ENCODE results near the gene GALNT16. TPM values are rescaled to one million over a fixed set of nuclear protein-coding genes. Genes with fewer than 3 reads are reported as not detected.

The GALNT16 gene
- total and polyA plus RNA-seq, 2 donors (not counting 3 experiments of a cell fraction or from before 2014, with no cell fraction given): 0.39 to 0.49 TPM

DNA sequence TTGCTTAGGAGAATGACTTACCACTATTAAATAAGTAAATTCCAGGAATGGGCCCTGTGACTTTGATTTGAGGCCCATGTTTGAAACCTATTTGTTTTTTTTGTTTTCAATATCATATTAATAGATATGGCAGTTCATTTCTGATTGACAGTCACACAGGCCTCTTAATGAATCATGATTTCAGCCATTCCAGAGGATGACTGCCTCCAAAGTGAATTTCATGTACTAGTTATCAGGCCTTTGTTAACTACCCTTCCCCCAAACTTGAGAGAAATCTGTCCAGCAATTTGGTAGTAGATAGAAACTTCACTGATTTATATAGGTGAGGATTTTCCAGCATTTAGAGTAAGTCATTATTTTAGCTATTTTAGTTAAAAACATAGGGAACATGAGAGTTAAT, 25.9 kb upstream of the GALNT16 start:
- no peak for TF ChIP-seq FOS (IDR thresholded peaks at IDR 0.05; ENCODE audit: borderline replicate concordance, insufficient read depth, low read length)
- TF ChIP-seq MYC (IDR thresholded peaks at IDR 0.05; ENCODE audit: low read depth, low read length): no peak
- TF ChIP-seq JUN (IDR thresholded peaks at IDR 0.05; ENCODE audit: borderline replicate concordance, insufficient read depth, insufficient read length, low read depth): no peak
- no peak for TF ChIP-seq GATA2 (IDR thresholded peaks at IDR 0.05; ENCODE audit: insufficient read depth, insufficient read length, low read depth, low read length)
- Histone ChIP-seq H3K27me3 (ENCODE audit: control insufficient read depth in 2 of 2, insufficient read depth in 2 of 2, low read length in 2 of 2) (no peaks in the 10 kb centered on the region), H4K20me1 (replicated peaks; ENCODE audit: control insufficient read depth, extremely low read depth, insufficient read depth, low read length) (no peaks in the 10 kb centered on the region), H3K9me3 (replicated peaks; ENCODE audit: control insufficient read depth, insufficient read depth, low read length) (no peaks in the 10 kb centered on the region), H3K36me3 (ENCODE audit: control insufficient read depth in 2 of 2, extremely low read depth in 1 of 2, insufficient read depth in 2 of 2, low read length in 2 of 2) (peaks cover 0 to 20% of the 10 kb centered on the region in 2 experiments), H3K9ac (replicated peaks; ENCODE audit: extremely low read depth, insufficient read depth, low read length) (no peak overlapping the region), H2AFZ (ENCODE audit: low read depth, low read length) (no peak overlapping the region), H3K4me1 (ENCODE audit: control insufficient read depth, extremely low read depth, insufficient read depth, low read length) (no peaks in the 10 kb centered on the region), H3K4me3 (replicated peaks in 1 of 3; ENCODE audit: insufficient read depth in 1 of 3, low read depth in 1 of 3, low read length in 3 of 3) (no peak overlapping the region), H3K9me1 (replicated peaks; ENCODE audit: control insufficient read depth, extremely low read depth, insufficient read depth, low read length) (no peaks in the 10 kb centered on the region), H3K79me2 (ENCODE audit: control insufficient read depth, insufficient read depth, low read length) (no peaks in the 10 kb centered on the region), H3K27ac (ENCODE audit: insufficient read depth, low read depth, low read length) (no peak overlapping the region), H3K4me2 (ENCODE audit: insufficient read depth, low read length) (no peak overlapping the region)
- POLR2A ChIA-PET: no interaction called here
- no TSS peak for BruUV-seq (replicated peaks)
- intact Hi-C loops (cut with micrococcal nuclease): no loop called here
- FAIRE-seq (no peak), DNase-seq (ENCODE audit: low read depth, low spot score) (no peak)
- dilution Hi-C loops (cut with MboI; ENCODE audit: extremely low pct_ligation_motif_present, low sequenced_read_pairs): no loop called here
- CTCF ChIA-PET: interaction anchor here (0.8 to 1.4 kb wide), 2 partner anchors 20 to 105 kb away, joined by 4 to 5 read pairs; no protein-coding TSS in a partner anchor

DNA sequence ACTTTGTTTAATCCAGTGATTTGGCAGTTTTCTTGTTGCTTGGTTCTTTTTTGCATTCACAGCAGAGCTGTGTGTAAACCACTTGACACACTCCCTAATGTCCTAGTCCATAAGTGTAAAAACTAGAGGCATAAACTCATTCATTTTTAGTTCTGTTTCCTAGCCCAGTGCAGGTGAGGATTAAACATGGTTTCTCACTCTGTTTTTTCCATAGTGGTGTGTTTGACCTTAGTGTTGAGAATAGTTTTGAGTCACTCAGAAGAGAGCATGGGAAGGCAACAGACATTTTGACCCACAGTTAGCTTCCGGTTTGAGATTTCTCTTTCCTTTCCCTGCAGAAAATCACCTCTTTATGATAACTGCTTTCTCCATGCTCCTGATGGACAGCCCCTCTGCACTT, 24.2 kb upstream of the GALNT16 start:
- Histone ChIP-seq H3K27me3 (ENCODE audit: control insufficient read depth in 2 of 2, insufficient read depth in 2 of 2, low read length in 2 of 2) (no peaks in the 10 kb centered on the region), H4K20me1 (replicated peaks; ENCODE audit: control insufficient read depth, extremely low read depth, insufficient read depth, low read length) (no peaks in the 10 kb centered on the region), H3K4me3 (replicated peaks in 1 of 3; ENCODE audit: insufficient read depth in 1 of 3, low read depth in 1 of 3, low read length in 3 of 3) (no peak overlapping the region), H2AFZ (ENCODE audit: low read depth, low read length) (no peak overlapping the region), H3K9me3 (replicated peaks; ENCODE audit: control insufficient read depth, insufficient read depth, low read length) (no peaks in the 10 kb centered on the region), H3K4me1 (ENCODE audit: control insufficient read depth, extremely low read depth, insufficient read depth, low read length) (no peaks in the 10 kb centered on the region), H3K79me2 (ENCODE audit: control insufficient read depth, insufficient read depth, low read length) (no peaks in the 10 kb centered on the region), H3K9ac (replicated peaks; ENCODE audit: extremely low read depth, insufficient read depth, low read length) (no peak overlapping the region), H3K27ac (ENCODE audit: insufficient read depth, low read depth, low read length) (no peak overlapping the region), H3K4me2 (ENCODE audit: insufficient read depth, low read length) (no peak overlapping the region), H3K36me3 (ENCODE audit: control insufficient read depth in 2 of 2, extremely low read depth in 1 of 2, insufficient read depth in 2 of 2, low read length in 2 of 2) (peaks cover 0 to 20% of the 10 kb centered on the region in 2 experiments), H3K9me1 (replicated peaks; ENCODE audit: control insufficient read depth, extremely low read depth, insufficient read depth, low read length) (no peaks in the 10 kb centered on the region)
- no TSS peak for BruUV-seq (replicated peaks)
- intact Hi-C loops (cut with micrococcal nuclease): no loop called here
- ChIA-PET POLR2A (no interaction called here), CTCF (interaction anchor here (1.0 to 2.0 kb wide), 4 partner anchors 10 to 231 kb away, joined by 3 to 5 read pairs (median 4); no protein-coding TSS in a partner anchor)
- TF ChIP-seq GATA2 (IDR thresholded peaks at IDR 0.05; ENCODE audit: insufficient read depth, insufficient read length, low read depth, low read length) (no peak), MYC (IDR thresholded peaks at IDR 0.05; ENCODE audit: low read depth, low read length) (no peak), EZH2 (IDR thresholded peaks at IDR 0.05; ENCODE audit: borderline replicate concordance, low read depth, low read length, severe bottlenecking) (no peak), FOS (IDR thresholded peaks at IDR 0.05; ENCODE audit: borderline replicate concordance, insufficient read depth, low read length) (no peak), POLR2AphosphoS5 (IDR thresholded peaks at IDR 0.05; ENCODE audit: insufficient read depth, low read depth, low read length) (no peak), JUN (IDR thresholded peaks at IDR 0.05; ENCODE audit: borderline replicate concordance, insufficient read depth, insufficient read length, low read depth) (no peak), POLR2A (IDR thresholded peaks at IDR 0.05; ENCODE audit: low read depth, low read length) (no peak)
- TF ChIP-seq, protein P1, sequence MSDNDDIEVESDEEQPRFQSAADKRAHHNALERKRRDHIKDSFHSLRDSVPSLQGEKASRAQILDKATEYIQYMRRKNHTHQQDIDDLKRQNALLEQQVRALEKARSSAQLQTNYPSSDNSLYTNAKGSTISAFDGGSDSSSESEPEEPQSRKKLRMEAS (IDR thresholded peaks at IDR 0.05; ENCODE audit: insufficient read depth, insufficient read length): no peak
- TF ChIP-seq, protein P2, sequence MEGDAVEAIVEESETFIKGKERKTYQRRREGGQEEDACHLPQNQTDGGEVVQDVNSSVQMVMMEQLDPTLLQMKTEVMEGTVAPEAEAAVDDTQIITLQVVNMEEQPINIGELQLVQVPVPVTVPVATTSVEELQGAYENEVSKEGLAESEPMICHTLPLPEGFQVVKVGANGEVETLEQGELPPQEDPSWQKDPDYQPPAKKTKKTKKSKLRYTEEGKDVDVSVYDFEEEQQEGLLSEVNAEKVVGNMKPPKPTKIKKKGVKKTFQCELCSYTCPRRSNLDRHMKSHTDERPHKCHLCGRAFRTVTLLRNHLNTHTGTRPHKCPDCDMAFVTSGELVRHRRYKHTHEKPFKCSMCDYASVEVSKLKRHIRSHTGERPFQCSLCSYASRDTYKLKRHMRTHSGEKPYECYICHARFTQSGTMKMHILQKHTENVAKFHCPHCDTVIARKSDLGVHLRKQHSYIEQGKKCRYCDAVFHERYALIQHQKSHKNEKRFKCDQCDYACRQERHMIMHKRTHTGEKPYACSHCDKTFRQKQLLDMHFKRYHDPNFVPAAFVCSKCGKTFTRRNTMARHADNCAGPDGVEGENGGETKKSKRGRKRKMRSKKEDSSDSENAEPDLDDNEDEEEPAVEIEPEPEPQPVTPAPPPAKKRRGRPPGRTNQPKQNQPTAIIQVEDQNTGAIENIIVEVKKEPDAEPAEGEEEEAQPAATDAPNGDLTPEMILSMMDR (IDR thresholded peaks at IDR 0.05; ENCODE audit: extremely low read depth in 1 of 2, insufficient read depth in 1 of 2, low read depth in 1 of 2, low read length in 2 of 2): no peak
- dilution Hi-C loops (cut with MboI; ENCODE audit: extremely low pct_ligation_motif_present, low sequenced_read_pairs): no loop called here
- FAIRE-seq (no peak), DNase-seq (ENCODE audit: low read depth, low spot score) (no peak)

All from endothelial cell of umbilical vein (primary cell).